ENCODE measurements around the gene KCTD7. TPM values are rescaled to one million over a fixed set of nuclear protein-coding genes. Genes with fewer than 3 reads are reported as not detected.

The KCTD7 gene
- total and polyA plus RNA-seq, 9 donors: 13.4 to 28.5 (median 22.0) TPM

Other genes with a start within 250 kb of the KCTD7 start
- gene RABGEF1, start 111.9 kb downstream of the KCTD7 start, total RNA-seq: 10 to 100 TPM; 22.2 to 29.9 (median 25.4) TPM
- 10 to 100 TPM; 13.1 to 28.0 TPM for gene RABGEF1, start 111.9 kb downstream of the KCTD7 start, polyA plus RNA-seq